MM.1S (cell line): ENCODE data around the gene PAQR7.

Source experiments
- DNase-seq: peaks from one replicate; pipeline ENCODE4 v3.0.0-alpha.2; 2015
- H2AFZ ChIP-seq: fragments of 300-600 bp; sonication (generic); 2 replicates; pipeline ENCODE4 v1.6.0; 2016; ENCODE audit warnings: antibody characterized with exemption, low read length
- H3F3A ChIP-seq: fragments of 300-600 bp; sonication (generic); 2 replicates; pipeline ENCODE4 v1.6.1; 2016; ENCODE audit warnings: mild to moderate bottlenecking, antibody characterized with exemption, low read length, moderate library complexity, mixed read lengths; ENCODE audit not compliant: insufficient read depth
- H3K27ac ChIP-seq: fragments of 300-600 bp; sonication (generic); 2 replicates; pipeline ENCODE4 v1.5.1; 2016; ENCODE audit warnings: mild to moderate bottlenecking, low read length
- H3K27me3 ChIP-seq: fragments of 300-600 bp; sonication (generic); replicated peaks from 2 replicates; pipeline ENCODE4 v1.6.0; 2016; ENCODE audit warnings: low read length; ENCODE audit not compliant: insufficient read depth
- H3K36me3 ChIP-seq: fragments of 300-600 bp; sonication (generic); replicated peaks from 2 replicates; pipeline ENCODE4 v1.6.1; 2016; ENCODE audit warnings: mild to moderate bottlenecking, low read length, mixed read lengths; ENCODE audit not compliant: insufficient read depth
- H3K4me1 ChIP-seq: fragments of 300-600 bp; sonication (generic); 2 replicates; pipeline ENCODE4 v1.6.1; 2016; ENCODE audit warnings: low read length, mixed read lengths
- H3K4me2 ChIP-seq: fragments of 300-600 bp; sonication (generic); 2 replicates; pipeline ENCODE4 v1.6.0; 2016; ENCODE audit warnings: low read depth, low read length
- H3K4me3 ChIP-seq: fragments of 300-600 bp; sonication (generic); 2 replicates; pipeline ENCODE4 v1.5.1; 2016; ENCODE audit warnings: low read length, mixed read lengths
- H3K79me2 ChIP-seq: fragments of 300-600 bp; sonication (generic); 2 replicates; pipeline ENCODE4 v1.6.1; 2016; ENCODE audit warnings: mixed run types, low read length, mixed read lengths
- H3K9ac ChIP-seq: fragments of 300-600 bp; sonication (generic); 2 replicates; pipeline ENCODE4 v1.6.1; 2016; ENCODE audit warnings: low read length, mixed read lengths
- H3K9me2 ChIP-seq: fragments of 300-600 bp; sonication (generic); replicated peaks from 2 replicates; pipeline ENCODE4 v1.6.1; 2016; ENCODE audit warnings: mild to moderate bottlenecking, low read length, mixed read lengths; ENCODE audit not compliant: insufficient read depth
- H3K9me3 ChIP-seq: fragments of 300-600 bp; sonication (generic); replicated peaks from 2 replicates; pipeline ENCODE4 v1.6.1; 2016; ENCODE audit warnings: mild to moderate bottlenecking, low read length, mixed read lengths; ENCODE audit not compliant: insufficient read depth
- H4K20me1 ChIP-seq: fragments of 300-600 bp; sonication (generic); 2 replicates; pipeline ENCODE4 v1.6.1; 2016; ENCODE audit warnings: mild to moderate bottlenecking, low read length, moderate library complexity, mixed read lengths; ENCODE audit not compliant: insufficient read depth
- EZH2 ChIP-seq: fragments of 300-600 bp; sonication (generic); optimal IDR thresholded peaks from 2 replicates; pipeline ENCODE3; 2017; ENCODE audit warnings: low read depth, mild to moderate bottlenecking, antibody characterized with exemption, low read length, mixed read lengths
- EZH2phosphoT487 ChIP-seq: fragments of 300-600 bp; sonication (generic); IDR thresholded peaks from 2 replicates; pipeline ENCODE4 v1.6.1; 2018; ENCODE audit warnings: antibody characterized with exemption, low read length
- TF ChIP-seq, protein P1 (sequence below): fragments of 300-600 bp; sonication (generic); IDR thresholded peaks from 2 replicates; pipeline ENCODE4 v1.5.1; 2016; ENCODE audit warnings: antibody characterized with exemption, low read length, mixed read lengths

PAQR7 gene

GRCh38 chr1:25820247-25821111, 55.0 kb downstream of the PAQR7 start:
- Histone ChIP-seq H3K36me3 (no peaks in the 10 kb centered on the region), H3K27ac (peak overlapping the region; percentile 78; the same call in 1 of the 2 replicates), H3K4me2 (peak overlapping the region; percentile 91), H3F3A (peaks cover 15% of the 10 kb centered on the region; the same call in 1 of the 2 replicates), H4K20me1 (no peaks in the 10 kb centered on the region), H3K9ac (peak overlapping the region; percentile 82), H3K4me3 (peak overlapping the region; percentile 69), H3K27me3 (no peaks in the 10 kb centered on the region), H3K9me3 (no peaks in the 10 kb centered on the region), H3K79me2 (peaks cover 19% of the 10 kb centered on the region), H3K4me1 (peaks cover 11% of the 10 kb centered on the region), H3K9me2 (no peaks in the 10 kb centered on the region), H2AFZ (peak overlapping the region; percentile 91)
- peak; percentile 73 for DNase-seq
- TF ChIP-seq EZH2 (no peak), EZH2phosphoT487 (no peak)
- TF ChIP-seq, protein P1, sequence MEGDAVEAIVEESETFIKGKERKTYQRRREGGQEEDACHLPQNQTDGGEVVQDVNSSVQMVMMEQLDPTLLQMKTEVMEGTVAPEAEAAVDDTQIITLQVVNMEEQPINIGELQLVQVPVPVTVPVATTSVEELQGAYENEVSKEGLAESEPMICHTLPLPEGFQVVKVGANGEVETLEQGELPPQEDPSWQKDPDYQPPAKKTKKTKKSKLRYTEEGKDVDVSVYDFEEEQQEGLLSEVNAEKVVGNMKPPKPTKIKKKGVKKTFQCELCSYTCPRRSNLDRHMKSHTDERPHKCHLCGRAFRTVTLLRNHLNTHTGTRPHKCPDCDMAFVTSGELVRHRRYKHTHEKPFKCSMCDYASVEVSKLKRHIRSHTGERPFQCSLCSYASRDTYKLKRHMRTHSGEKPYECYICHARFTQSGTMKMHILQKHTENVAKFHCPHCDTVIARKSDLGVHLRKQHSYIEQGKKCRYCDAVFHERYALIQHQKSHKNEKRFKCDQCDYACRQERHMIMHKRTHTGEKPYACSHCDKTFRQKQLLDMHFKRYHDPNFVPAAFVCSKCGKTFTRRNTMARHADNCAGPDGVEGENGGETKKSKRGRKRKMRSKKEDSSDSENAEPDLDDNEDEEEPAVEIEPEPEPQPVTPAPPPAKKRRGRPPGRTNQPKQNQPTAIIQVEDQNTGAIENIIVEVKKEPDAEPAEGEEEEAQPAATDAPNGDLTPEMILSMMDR: no peak

DNA sequence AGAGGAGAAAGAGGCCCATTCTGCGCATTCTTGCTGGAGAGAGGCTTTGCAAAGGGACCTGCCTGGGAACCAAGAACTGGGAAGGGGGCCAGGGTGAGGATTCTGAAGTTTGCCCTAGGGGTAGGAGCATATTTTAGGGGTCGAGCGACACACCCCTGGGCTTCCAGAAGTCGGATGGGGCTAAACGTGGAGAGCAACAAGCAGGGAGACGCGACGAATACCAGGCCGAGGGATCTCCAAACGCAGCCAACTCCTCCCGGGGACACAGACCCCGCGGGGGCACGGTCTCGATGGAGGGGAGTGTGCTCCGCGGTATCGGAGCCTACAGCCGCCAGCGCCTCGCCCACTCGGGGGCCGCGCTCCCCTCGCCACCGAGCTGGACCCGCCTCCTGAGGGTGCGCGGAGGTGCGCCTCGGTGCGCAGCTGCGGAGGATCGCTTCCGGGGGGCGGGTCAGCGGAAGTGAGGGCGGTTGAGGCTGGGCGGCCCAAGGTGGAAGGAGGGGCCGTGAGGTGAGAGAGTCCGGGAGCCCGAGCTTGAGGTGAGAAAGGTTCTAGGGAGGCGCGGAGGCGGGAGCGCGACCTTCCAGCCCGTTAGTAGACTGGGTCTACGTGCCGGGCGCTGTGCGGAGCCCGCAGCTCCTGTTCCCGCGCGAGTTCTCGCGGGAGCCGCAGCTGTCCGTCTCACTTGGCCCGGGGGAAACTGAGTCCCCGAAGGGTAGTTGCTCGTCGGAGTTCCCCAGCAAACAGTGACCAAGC, 55.8 kb downstream of the PAQR7 start, which contains the start of gene MTFR1L:
Gene MTFR1L, plus strand, starts transcription at position 464 of the 756 bp plus-strand sequence. CDS start 3,151 bp downstream, outside the sequence.
- Histone ChIP-seq H4K20me1 (no peaks in the 10 kb centered on the region), H3K4me1 (peaks cover 11% of the 10 kb centered on the region), H3K9me2 (no peaks in the 10 kb centered on the region), H3K79me2 (peaks cover 19% of the 10 kb centered on the region), H3F3A (peaks cover 15% of the 10 kb centered on the region; the same call in 1 of the 2 replicates), H3K27ac (peak within 1 kb of the TSS; percentile 78; the same call in 1 of the 2 replicates), H3K9me3 (no peaks in the 10 kb centered on the region), H3K4me3 (peak within 1 kb of the TSS; percentile 69), H3K9ac (peak within 1 kb of the TSS; percentile 82), H3K4me2 (peak within 1 kb of the TSS; percentile 91), H2AFZ (peak within 1 kb of the TSS; percentile 91), H3K36me3 (no peaks in the 10 kb centered on the region), H3K27me3 (no peaks in the 10 kb centered on the region)
- DNase-seq: peak; percentile 94
- TF ChIP-seq, protein P1: no peak
- TF ChIP-seq EZH2 (no peak), EZH2phosphoT487 (no peak)

GRCh38 chr1:25818569-25818968, 56.9 kb downstream of the PAQR7 start:
- H3K9me2 ChIP-seq: no peaks in the 10 kb centered on the region
- TF ChIP-seq, protein P1: no peak
- TF ChIP-seq EZH2phosphoT487 (no peak), EZH2 (no peak)
- H3F3A ChIP-seq: peaks cover 15% of the 10 kb centered on the region; the same call in 1 of the 2 replicates
- H3K4me1 ChIP-seq: peaks cover 11% of the 10 kb centered on the region
- no peaks in the 10 kb centered on the region for H3K9me3 ChIP-seq
- no peak overlapping the region for H3K9ac ChIP-seq
- H3K27me3 ChIP-seq: no peaks in the 10 kb centered on the region
- H3K79me2 ChIP-seq: peaks cover 19% of the 10 kb centered on the region
- no peaks in the 10 kb centered on the region for H3K36me3 ChIP-seq
- DNase-seq: no peak
- H3K4me2 ChIP-seq: peak overlapping the region; percentile 91; the same call in 1 of the 2 replicates
- no peak overlapping the region for H3K27ac ChIP-seq
- H4K20me1 ChIP-seq: no peaks in the 10 kb centered on the region
- no peak overlapping the region for H2AFZ ChIP-seq
- H3K4me3 ChIP-seq: no peak overlapping the region
